Activated naive CD4-positive, alpha-beta T cell treated with anti-CD3 and anti-CD28 coated beads for 36 hours (primary cell): ENCODE measurements around the gene PPP1R12B. TPM values are rescaled to one million over a fixed set of nuclear protein-coding genes. Genes with fewer than 3 reads are reported as not detected.
"Not testable (repeated sequence)": the region's sequence is repeated elsewhere in the genome, so short reads cannot be mapped to it uniquely, and the experiment has no call there.

Experiments used
- CTCF ChIA-PET: fragments of 350-600 bp; sonication (Branson Sonifier 250); formaldehyde crosslinking; loops from one replicate; lab custom pipeline; 2021; ENCODE audit warnings: antibody characterized with exemption; lab: Charles Lee
- DNase-seq: peaks from one replicate; pipeline ENCODE4 v3.0.0-alpha.2; 2020
- H3K27ac Mint-ChIP-seq: one replicate; pipeline ENCODE4 v1.8.0; 2021; ENCODE audit warnings: mild to moderate bottlenecking, mixed read lengths
- H3K27me3 Mint-ChIP-seq: one replicate; pipeline ENCODE4 v1.8.0; 2021; ENCODE audit warnings: low read depth, mixed read lengths
- H3K36me3 Mint-ChIP-seq: one replicate; pipeline ENCODE4 v1.8.0; 2021; ENCODE audit warnings: low read depth, mixed read lengths
- H3K4me1 Mint-ChIP-seq: one replicate; pipeline ENCODE4 v1.8.0; 2021; ENCODE audit warnings: low read depth, mixed read lengths
- H3K4me3 Mint-ChIP-seq: one replicate; pipeline ENCODE4 v1.8.0; 2021; ENCODE audit warnings: mild to moderate bottlenecking, moderate library complexity, mixed read lengths
- H3K9me3 Mint-ChIP-seq: one replicate; pipeline ENCODE4 v1.8.0; 2021; ENCODE audit warnings: mixed read lengths
- intact Hi-C: fragments of 100-400 bp; cut with micrococcal nuclease; formaldehyde crosslinking; loops from one replicate; pipeline ENCODE4 v1.15.1; 2023
- total RNA-seq, 2 experiments: library from RNA; stranded (reverse); gene quantifications; one replicate each; pipeline ENCODE4 v1.2.3, GENCODE V29; 2021

The PPP1R12B gene
- total RNA-seq, 2 experiments from 2014 or later, result 11.0 to 12.4 TPM

GRCh38 chr1:202624088-202624780, 275.7 kb downstream of the PPP1R12B start:
- DNase-seq, result no peak
- intact Hi-C loops, result loop anchor here (2.0 kb wide), 1 partner anchor 275 kb away; the partner anchor contains the start of gene PPP1R12B
- Mint-ChIP-seq H3K4me1 (peaks cover 19% of the 10 kb centered on the region), H3K36me3 (no peaks in the 10 kb centered on the region), H3K9me3 (no peaks in the 10 kb centered on the region), H3K27ac (no peak overlapping the region), H3K27me3 (peaks cover 3% of the 10 kb centered on the region), H3K4me3 (no peak overlapping the region)
- CTCF ChIA-PET, result no interaction called here

GRCh38 chr1:202624781-202625108, 276.2 kb downstream of the PPP1R12B start:
- intact Hi-C loops, result loop anchor here (2.0 kb wide), 1 partner anchor 276 kb away; the partner anchor contains the start of gene PPP1R12B
- H3K36me3 Mint-ChIP-seq, result no peaks in the 10 kb centered on the region
- no peaks in the 10 kb centered on the region for H3K9me3 Mint-ChIP-seq
- DNase-seq, result no peak
- no peak overlapping the region for H3K4me3 Mint-ChIP-seq
- CTCF ChIA-PET, result interaction anchor here (1.1 kb wide), 1 partner anchor 22 kb away, joined by 4 read pairs; no protein-coding TSS in a partner anchor
- H3K4me1 Mint-ChIP-seq, result peaks cover 24% of the 10 kb centered on the region
- no peak overlapping the region for H3K27ac Mint-ChIP-seq
- H3K27me3 Mint-ChIP-seq, result peaks cover under 1% of the 10 kb centered on the region

GRCh38 chr1:202625416-202626360, 277.2 kb downstream of the PPP1R12B start:
- H3K4me3 Mint-ChIP-seq, result no peak overlapping the region
- peak; percentile 74 for DNase-seq
- H3K27ac Mint-ChIP-seq, result no peak overlapping the region
- H3K27me3 Mint-ChIP-seq, result peaks cover under 1% of the 10 kb centered on the region
- H3K9me3 Mint-ChIP-seq, result no peaks in the 10 kb centered on the region
- CTCF ChIA-PET, result interaction anchor here (0.6 to 1.1 kb wide), 3 partner anchors 14 to 166 kb away, joined by 3 to 4 read pairs (median 3); no protein-coding TSS in a partner anchor
- intact Hi-C loops, result loop anchor here (2.0 kb wide), 1 partner anchor 277 kb away; the partner anchor contains the start of gene PPP1R12B
- H3K4me1 Mint-ChIP-seq, result peaks cover 29% of the 10 kb centered on the region
- H3K36me3 Mint-ChIP-seq, result no peaks in the 10 kb centered on the region

- H3K9me3 Mint-ChIP-seq, H3K27ac Mint-ChIP-seq, CTCF ChIA-PET, H3K4me3 Mint-ChIP-seq, H3K27me3 Mint-ChIP-seq, DNase-seq, H3K36me3 Mint-ChIP-seq, intact Hi-C loops: not testable (repeated sequence)
- H3K4me1 Mint-ChIP-seq, result peaks cover 34% of the 10 kb centered on the region
These were observed 278.5 kb downstream of the PPP1R12B start for GRCh38 chr1:202627036-202627435.

- CTCF ChIA-PET, result interaction anchor here (0.7 kb wide), 1 partner anchor 59 kb away, joined by 3 read pairs; no protein-coding TSS in a partner anchor
- no peaks in the 10 kb centered on the region for H3K36me3 Mint-ChIP-seq
- H3K4me1 Mint-ChIP-seq, result peaks cover 34% of the 10 kb centered on the region
- DNase-seq, result no peak
- H3K27me3 Mint-ChIP-seq, result peaks cover 9% of the 10 kb centered on the region
- intact Hi-C loops, result no loop called here
- no peak overlapping the region for H3K4me3 Mint-ChIP-seq
- H3K27ac Mint-ChIP-seq, result no peak overlapping the region
- H3K9me3 Mint-ChIP-seq, result no peaks in the 10 kb centered on the region
These were observed 279.5 kb downstream of the PPP1R12B start for GRCh38 chr1:202627841-202628565.

GRCh38 chr1:202628646-202629215, 280.2 kb downstream of the PPP1R12B start:
- H3K9me3 Mint-ChIP-seq, result no peaks in the 10 kb centered on the region
- intact Hi-C loops, result no loop called here
- DNase-seq, result no peak
- H3K4me1 Mint-ChIP-seq, result peaks cover 34% of the 10 kb centered on the region
- no peak overlapping the region for H3K4me3 Mint-ChIP-seq
- H3K36me3 Mint-ChIP-seq, result no peaks in the 10 kb centered on the region
- H3K27ac Mint-ChIP-seq, result no peak overlapping the region
- CTCF ChIA-PET, result no interaction called here
- peaks cover 9% of the 10 kb centered on the region for H3K27me3 Mint-ChIP-seq

- H3K27me3 Mint-ChIP-seq, H3K4me3 Mint-ChIP-seq: not testable (repeated sequence)
- peak; percentile 31 for DNase-seq
These were observed 280.8 kb downstream of the PPP1R12B start for GRCh38 chr1:202629257-202629811.

GRCh38 chr1:202630096-202630495, 281.6 kb downstream of the PPP1R12B start:
- H3K27ac Mint-ChIP-seq, H3K36me3 Mint-ChIP-seq, intact Hi-C loops, H3K4me3 Mint-ChIP-seq, H3K27me3 Mint-ChIP-seq, DNase-seq, H3K9me3 Mint-ChIP-seq: not testable (repeated sequence)
- CTCF ChIA-PET, result interaction anchor here (0.6 kb wide), 1 partner anchor 376 kb away, joined by 3 read pairs; no protein-coding TSS in a partner anchor
- H3K4me1 Mint-ChIP-seq, result peaks cover 34% of the 10 kb centered on the region

More at GRCh38 chr1:202629257-202629811, 280.8 kb downstream of the PPP1R12B start:
- intact Hi-C loops, H3K27ac Mint-ChIP-seq, H3K9me3 Mint-ChIP-seq, H3K36me3 Mint-ChIP-seq: not testable (repeated sequence)
- CTCF ChIA-PET, result interaction anchor here (0.6 kb wide), 2 partner anchors 230 to 377 kb away, joined by 3 to 4 read pairs; no protein-coding TSS in a partner anchor
- H3K4me1 Mint-ChIP-seq, result peaks cover 34% of the 10 kb centered on the region

- Mint-ChIP-seq H3K4me3 (no peak overlapping the region), H3K9me3 (no peaks in the 10 kb centered on the region), H3K27ac (no peak overlapping the region), H3K36me3 (no peaks in the 10 kb centered on the region), H3K4me1 (peaks cover 34% of the 10 kb centered on the region), H3K27me3 (peaks cover 10% of the 10 kb centered on the region)
- DNase-seq, result no peak
- CTCF ChIA-PET, result no interaction called here
- intact Hi-C loops, result no loop called here
These were observed 282.0 kb downstream of the PPP1R12B start for GRCh38 chr1:202630541-202630940.

GRCh38 chr1:202631076-202631923, 282.8 kb downstream of the PPP1R12B start:
- H3K4me1 Mint-ChIP-seq, result peaks cover 34% of the 10 kb centered on the region
- DNase-seq, result no peak
- no peaks in the 10 kb centered on the region for H3K9me3 Mint-ChIP-seq
- intact Hi-C loops, result no loop called here
- H3K4me3 Mint-ChIP-seq, result no peak overlapping the region
- H3K36me3 Mint-ChIP-seq, result no peaks in the 10 kb centered on the region
- CTCF ChIA-PET, result interaction anchor here (0.5 to 2.4 kb wide), 2 partner anchors 88 to 505 kb away, joined by 4 to 8 read pairs; no protein-coding TSS in a partner anchor
- peaks cover 11% of the 10 kb centered on the region for H3K27me3 Mint-ChIP-seq
- no peak overlapping the region for H3K27ac Mint-ChIP-seq
